ENCODE data around the gene MBD3.

The MBD3 gene

GRCh38 chr19:1626417-1627010 is 33.8 kb upstream of the MBD3 start:
- Histone ChIP-seq H3K4me3 (no peak overlapping the region), H3K27ac (no peak overlapping the region)
- DNase-seq (ENCODE audit: low spot score) = no peak
- TF ChIP-seq CTCF (IDR thresholded peaks at IDR 0.05) = no peak

GRCh38 chr19:1624458-1624857 is 31.8 kb upstream of the MBD3 start:
- TF ChIP-seq CTCF (IDR thresholded peaks at IDR 0.05) = no peak
- no peak overlapping the region for H3K4me3 ChIP-seq
- DNase-seq (ENCODE audit: low spot score) = no peak
- H3K27ac ChIP-seq = no peak overlapping the region

- Histone ChIP-seq H3K27ac (no peak overlapping the region), H3K4me3 (no peak overlapping the region)
- no peak for DNase-seq (ENCODE audit: low spot score)
- no peak for TF ChIP-seq CTCF (IDR thresholded peaks at IDR 0.05)
These were observed 29.9 kb upstream of the MBD3 start for GRCh38 chr19:1622541-1622940.

- no peak for DNase-seq (ENCODE audit: low spot score)
- Histone ChIP-seq H3K4me3 (no peak overlapping the region), H3K27ac (no peak overlapping the region)
- TF ChIP-seq CTCF (IDR thresholded peaks at IDR 0.05) = no peak
These were observed 29.3 kb upstream of the MBD3 start for GRCh38 chr19:1622007-1622406.

- no peak for TF ChIP-seq CTCF (IDR thresholded peaks at IDR 0.05)
- Histone ChIP-seq H3K27ac (no peak overlapping the region), H3K4me3 (no peak overlapping the region)
- DNase-seq (ENCODE audit: low spot score) = no peak
These were observed 28.9 kb upstream of the MBD3 start for GRCh38 chr19:1621574-1621973.

GRCh38 chr19:1621021-1621420 is 28.4 kb upstream of the MBD3 start:
- no peak for TF ChIP-seq CTCF (IDR thresholded peaks at IDR 0.05)
- Histone ChIP-seq H3K27ac (no peak overlapping the region), H3K4me3 (no peak overlapping the region)
- no peak for DNase-seq (ENCODE audit: low spot score)

GRCh38 chr19:1620502-1620901 is 27.8 kb upstream of the MBD3 start:
- DNase-seq (ENCODE audit: low spot score) = no peak
- Histone ChIP-seq H3K27ac (no peak overlapping the region), H3K4me3 (no peak overlapping the region)
- no peak for TF ChIP-seq CTCF (IDR thresholded peaks at IDR 0.05)
